ENCODE data around the gene TBCK.

GRCh38 chr4:106192131-106192530, 123.9 kb downstream of the TBCK start:
- TF ChIP-seq POLR2AphosphoS5 (IDR thresholded peaks at IDR 0.05; ENCODE audit: low read depth, low read length): no peak
- no peak for TF ChIP-seq POLR2A (IDR thresholded peaks at IDR 0.05; ENCODE audit: low read depth, low read length)
